IMR-90 (cell line): ENCODE data around the gene SLC38A4. TPM values are rescaled to one million over a fixed set of nuclear protein-coding genes. Genes with fewer than 3 reads are reported as not detected.

Source experiments
- ATAC-seq: fragments of 200-7000 bp; cut with Tn5 transposase; 2 replicates; pipeline ENCODE4 v1.9.1; 2020; ENCODE audit warnings: low read depth, mild to moderate bottlenecking, moderate library complexity
- BruUV-seq: library from RNA; stranded (reverse); fragments of 400-500 nt; replicated peaks from 2 replicates; lab custom pipeline; 2021; lab: Mats Ljungman, UMichigan
- CTCF ChIA-PET: fragments of 300-600 bp; formaldehyde crosslinking; extraction: SDS; loops from one replicate; lab custom pipeline; 2021; ENCODE audit warnings: antibody characterized with exemption; lab: Yijun Ruan, JAX
- POLR2A ChIA-PET: fragments of 300-600 bp; sonication (Branson Sonifier 250); formaldehyde crosslinking; loops from one replicate; lab custom pipeline; 2022; ENCODE audit warnings: antibody characterized with exemption; ENCODE audit not compliant: unreplicated experiment; lab: Charles Lee
- DNase-seq: peaks from one replicate; pipeline ENCODE4 v3.0.0; 2013
- H2AFZ ChIP-seq: replicated peaks from 2 replicates; pipeline ENCODE3; 2013; ENCODE audit warnings: low read length, mild to moderate bottlenecking; ENCODE audit not compliant: poor library complexity
- H2AK5ac ChIP-seq: 2 replicates; pipeline ENCODE4 v1.6.1; 2013; ENCODE audit warnings: low read depth, low read length, inconsistent platforms
- H2AK9ac ChIP-seq: replicated peaks from 2 replicates; pipeline ENCODE3; 2013; ENCODE audit warnings: mild to moderate bottlenecking, low read depth, low read length, moderate library complexity; ENCODE audit not compliant: poor library complexity
- H2BK120ac ChIP-seq: 2 replicates; pipeline ENCODE4 v1.6.1; 2013; ENCODE audit warnings: low read depth, low read length, inconsistent platforms
- H2BK15ac ChIP-seq: 3 replicates; pipeline ENCODE4 v1.6.1; 2013; ENCODE audit warnings: low read depth, low read length, inconsistent platforms
- H2BK20ac ChIP-seq: 2 replicates; pipeline ENCODE4 v1.6.1; 2013; ENCODE audit warnings: low read depth, mild to moderate bottlenecking, inconsistent platforms, low read length, moderate library complexity
- H2BK5ac ChIP-seq: 2 replicates; pipeline ENCODE4 v1.6.1; 2013; ENCODE audit warnings: mild to moderate bottlenecking, low read depth, low read length, inconsistent platforms; ENCODE audit not compliant: poor library complexity, severe bottlenecking
- H3K14ac ChIP-seq: replicated peaks from 2 replicates; pipeline ENCODE4 v1.6.1; 2013; ENCODE audit warnings: low read depth, low read length, inconsistent platforms
- H3K18ac ChIP-seq: 2 replicates; pipeline ENCODE4 v1.6.1; 2013; ENCODE audit warnings: low read depth, low read length, control low read depth
- H3K23ac ChIP-seq: 2 replicates; pipeline ENCODE4 v1.6.1; 2013; ENCODE audit warnings: low read depth, low read length, inconsistent platforms
- H3K27ac ChIP-seq: 2 replicates; pipeline ENCODE4 v1.5.1; 2013; ENCODE audit warnings: mild to moderate bottlenecking, control low read depth, low read length; ENCODE audit not compliant: insufficient read depth
- H3K27me3 ChIP-seq: 2 replicates; pipeline ENCODE4 v1.6.1; 2013; ENCODE audit warnings: low read length; ENCODE audit not compliant: control insufficient read depth, insufficient read depth
- H3K36me3 ChIP-seq: 2 replicates; pipeline ENCODE4 v1.6.1; 2013; ENCODE audit warnings: low read length, mixed read lengths; ENCODE audit not compliant: control insufficient read depth, insufficient read depth
- H3K4ac ChIP-seq: 2 replicates; pipeline ENCODE4 v1.6.1; 2013; ENCODE audit warnings: low read depth, low read length, inconsistent platforms
- H3K4me1 ChIP-seq: 2 replicates; pipeline ENCODE4 v1.6.1; 2013; ENCODE audit warnings: low read length, mixed read lengths; ENCODE audit not compliant: control insufficient read depth, insufficient read depth
- H3K4me2 ChIP-seq: 2 replicates; pipeline ENCODE4 v1.6.1; 2013; ENCODE audit warnings: low read depth, mild to moderate bottlenecking, control low read depth, low read length, moderate library complexity
- H3K4me3 ChIP-seq: 2 replicates; pipeline ENCODE4 v1.5.1; 2013; ENCODE audit warnings: low read depth, mild to moderate bottlenecking, control low read depth, low read length, moderate library complexity; ENCODE audit not compliant: insufficient read depth
- H3K56ac ChIP-seq: 2 replicates; pipeline ENCODE4 v1.6.1; 2013; ENCODE audit warnings: low read length, inconsistent platforms; ENCODE audit not compliant: insufficient read depth; ENCODE audit errors: extremely low read depth
- H3K79me1 ChIP-seq, 2 experiments: 2 replicates each; pipeline ENCODE4 v1.6.1; 2013; ENCODE audit warnings: low read length in 2 of 2, inconsistent platforms in 1 of 2, low read depth in 1 of 2
- H3K9ac ChIP-seq: 2 replicates; pipeline ENCODE4 v1.6.1; 2013; ENCODE audit warnings: low read depth, low read length, control low read depth
- H3K9me1 ChIP-seq: 2 replicates; pipeline ENCODE4 v1.6.1; 2013; ENCODE audit warnings: low read length, inconsistent platforms; ENCODE audit not compliant: insufficient read depth
- H3K9me3 ChIP-seq: 2 replicates; pipeline ENCODE4 v1.6.1; 2013; ENCODE audit warnings: low read length; ENCODE audit not compliant: control insufficient read depth, insufficient read depth
- H4K20me1 ChIP-seq: 2 replicates; pipeline ENCODE4 v1.6.1; 2013; ENCODE audit warnings: low read length, inconsistent platforms; ENCODE audit not compliant: insufficient read depth
- H4K5ac ChIP-seq: 2 replicates; pipeline ENCODE4 v1.6.1; 2013; ENCODE audit warnings: mild to moderate bottlenecking, low read depth, low read length, control low read depth
- H4K8ac ChIP-seq, 2 experiments: 2 replicates each; pipeline ENCODE4 v1.6.1; 2013; ENCODE audit warnings: low read depth in 2 of 2, low read length in 2 of 2, control low read depth in 1 of 2, inconsistent platforms in 1 of 2
- H4K91ac ChIP-seq: 2 replicates; pipeline ENCODE4 v1.6.1; 2013; ENCODE audit warnings: low read depth, low read length, inconsistent platforms; ENCODE audit not compliant: insufficient read depth
- RAD21 ChIP-seq: IDR thresholded peaks from 2 replicates; pipeline ENCODE4 v1.6.1; 2012; ENCODE audit warnings: low read length, improper control_type of control experiment
- WGBS, 2 experiments: methylation state at CpG; one replicate each; pipeline versions ENCODE4 v1.1.5 to v1.1.7; 2013; ENCODE audit warnings: missing lambda C conversion rate in 2 of 2; ENCODE audit not compliant: insufficient read length in 1 of 2; ENCODE audit errors: extremely low coverage in 2 of 2; 5-methylcytosine and 5-hydroxymethylcytosine counted together
- dilution Hi-C: fragments of 300-500 bp; cut with HindIII; formaldehyde crosslinking; loops from one replicate; pipeline ENCODE4 v1.14.3; 2018; ENCODE audit warnings: low sequenced_read_pairs; ENCODE audit not compliant: unreplicated experiment
- in situ Hi-C: fragments of 300-500 bp; cut with MboI; formaldehyde crosslinking; loops from 3 replicates; pipeline ENCODE4 v1.14.3; 2019; ENCODE audit warnings: low sequenced_read_pairs, inconsistent platforms, mixed read lengths
- intact Hi-C: fragments of 100-400 bp; cut with micrococcal nuclease; formaldehyde crosslinking; loops from 2 replicates; pipeline ENCODE4 v1.10.0; 2022
- polyA plus RNA-seq, 3 experiments: library from polyadenylated mRNA; depleted of rRNA; stranded (reverse); fragments of >200 nt; gene quantifications; 2 replicates each; pipeline ENCODE4 v1.2.3, GENCODE V29; 2012; ENCODE audit warnings: low replicate concordance in 1 of 3
- total RNA-seq: library from RNA; depleted of rRNA; stranded (reverse); fragments of >200 nt; gene quantifications from 2 replicates; pipeline ENCODE4 v1.2.3, GENCODE V29; 2012

The SLC38A4 gene
- total and polyA plus RNA-seq, 2 of the 4 experiments (the other 2 are of a cell fraction) = 2.3 to 2.7 TPM

DNA sequence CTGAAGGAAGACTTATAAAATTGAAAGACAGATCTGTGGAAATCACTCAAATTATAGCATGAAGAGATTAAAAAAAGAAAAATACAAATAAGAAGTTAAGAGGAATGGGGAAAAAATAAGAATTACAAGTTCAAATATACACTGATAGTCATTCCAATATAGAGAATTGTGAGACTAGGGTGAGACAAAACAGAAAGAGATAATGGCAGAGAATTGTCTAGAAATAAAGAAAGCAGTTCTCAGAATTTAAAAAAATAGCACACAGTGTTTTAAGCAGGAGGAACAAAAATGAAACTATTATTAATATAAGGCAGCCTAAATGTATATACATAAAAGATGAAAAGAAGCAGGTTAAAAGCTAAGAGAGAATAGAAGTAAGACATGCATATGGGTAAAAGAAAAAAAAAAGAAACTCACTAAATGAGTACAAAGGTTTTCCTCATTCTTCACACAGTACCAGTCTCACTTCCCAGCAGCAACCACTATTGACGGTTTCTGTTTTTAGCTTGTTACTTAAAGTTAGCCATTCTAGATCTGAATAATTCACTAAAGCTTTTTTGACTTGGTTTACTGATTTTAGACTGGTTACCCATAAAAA, 31.1 kb downstream of the SLC38A4 start:
- ChIA-PET CTCF (interaction anchor here (0.7 kb wide), 1 partner anchor 46 kb away, joined by 5 read pairs; no protein-coding TSS in a partner anchor), POLR2A (no interaction called here)
- Histone ChIP-seq H2AK5ac (no peak overlapping the region), H4K8ac (no peak overlapping the region), H4K20me1 (no peaks in the 10 kb centered on the region), H2BK120ac (no peak overlapping the region), H3K9ac (no peak overlapping the region), H3K23ac (no peak overlapping the region), H2AK9ac (no peak overlapping the region), H3K79me1 (no peaks in the 10 kb centered on the region), H3K18ac (no peak overlapping the region), H2AFZ (no peak overlapping the region), H3K36me3 (no peaks in the 10 kb centered on the region), H3K27me3 (no peaks in the 10 kb centered on the region), H2BK15ac (no peak overlapping the region), H3K4me2 (no peak overlapping the region), H4K91ac (no peak overlapping the region), H3K4me1 (no peaks in the 10 kb centered on the region), H4K5ac (no peak overlapping the region), H2BK5ac (no peak overlapping the region), H3K9me3 (no peaks in the 10 kb centered on the region), H3K56ac (no peak overlapping the region), H3K9me1 (no peaks in the 10 kb centered on the region), H3K4ac (no peak overlapping the region), H2BK20ac (no peak overlapping the region), H3K4me3 (no peak overlapping the region), H3K27ac (no peak overlapping the region), H3K14ac (no peak overlapping the region)
- DNase-seq (no peak), ATAC-seq (no peak)
- dilution Hi-C loops = no loop called here
- BruUV-seq = no TSS peak
- TF ChIP-seq RAD21 = no peak
- intact Hi-C loops = no loop called here
- in situ Hi-C loops = no loop called here
- WGBS, 2 experiments = no CpG with 5 or more reads among the region's 1 CpG
